Endodermal cell (in vitro differentiated cells): ENCODE measurements around the gene HNRNPK. TPM values are rescaled to one million over a fixed set of nuclear protein-coding genes. Genes with fewer than 3 reads are reported as not detected.

Experiments
- DNase-seq: peaks from one replicate; pipeline ENCODE4 v3.0.0-alpha.2; 2017
- H3K27ac ChIP-seq: 2 replicates; pipeline ENCODE4 v1.5.1; 2013; ENCODE audit warnings: mild to moderate bottlenecking, low read depth, low read length, moderate library complexity
- H3K27me3 ChIP-seq: 2 replicates; pipeline ENCODE4 v1.6.1; 2013; ENCODE audit warnings: mild to moderate bottlenecking, low read length, moderate library complexity; ENCODE audit not compliant: insufficient read depth, control insufficient read depth, poor library complexity, severe bottlenecking
- H3K36me3 ChIP-seq: 2 replicates; pipeline ENCODE4 v1.7.0; 2013; ENCODE audit warnings: mild to moderate bottlenecking, low read length, moderate library complexity; ENCODE audit not compliant: control insufficient read depth, insufficient read depth
- H3K4me1 ChIP-seq: one replicate; pipeline ENCODE4 v1.7.0; 2013; ENCODE audit warnings: low read length; ENCODE audit not compliant: control insufficient read depth, insufficient read depth
- H3K4me3 ChIP-seq: 2 replicates; pipeline ENCODE4 v1.5.1; 2013; ENCODE audit warnings: mild to moderate bottlenecking, low read length, moderate library complexity
- H3K9ac ChIP-seq: 2 replicates; pipeline ENCODE4 v1.6.1; 2013; ENCODE audit warnings: mild to moderate bottlenecking, low read length, moderate library complexity; ENCODE audit not compliant: poor library complexity, severe bottlenecking; ENCODE audit errors: extremely low read depth
- H3K9me3 ChIP-seq: 2 replicates; pipeline ENCODE4 v1.6.1; 2013; ENCODE audit warnings: mild to moderate bottlenecking, low read length, moderate library complexity; ENCODE audit not compliant: control insufficient read depth
- H3K27ac Mint-ChIP-seq: 2 replicates; pipeline ENCODE4 v1.8.0; 2020; ENCODE audit warnings: mixed read lengths
- H3K27me3 Mint-ChIP-seq: 2 replicates; pipeline ENCODE4 v1.8.0; 2021; ENCODE audit warnings: mild to moderate bottlenecking, mixed read lengths; ENCODE audit not compliant: insufficient read depth
- H3K36me3 Mint-ChIP-seq: 2 replicates; pipeline ENCODE4 v1.8.0; 2020; ENCODE audit warnings: low read depth, mixed read lengths
- H3K4me1 Mint-ChIP-seq: 2 replicates; pipeline ENCODE4 v1.8.0; 2020; ENCODE audit warnings: mixed read lengths
- H3K4me3 Mint-ChIP-seq: 2 replicates; pipeline ENCODE4 v1.8.0; 2020; ENCODE audit warnings: mild to moderate bottlenecking, moderate library complexity, mixed read lengths
- H3K9me3 Mint-ChIP-seq: 2 replicates; pipeline ENCODE4 v1.8.0; 2020; ENCODE audit warnings: mild to moderate bottlenecking, mixed read lengths
- WGBS, 2 experiments: methylation state at CpG; one replicate each; pipeline versions ENCODE4 v1.1.5 to v1.1.7; 2013; ENCODE audit warnings: missing lambda C conversion rate in 2 of 2, mixed read lengths in 1 of 2; ENCODE audit not compliant: insufficient coverage in 1 of 2, insufficient read length in 1 of 2; 5-methylcytosine and 5-hydroxymethylcytosine counted together
- total RNA-seq, 2 donors: library from RNA; stranded (reverse); fragmentation: NEBNext Ultra II Directional in 1 of 2; extraction: Animal tissue kit (Norgen Biotek cat#: 25700) in 1 of 2; gene quantifications; 2 replicates in 1 of 2; 3 replicates in 1 of 2; pipeline ENCODE4 v1.2.1, GENCODE V29; 2021
- TF ChIP-seq, protein P1 (sequence below): fragments of 200-600 bp; sonication (generic); conservative IDR thresholded peaks from 2 replicates; pipeline ENCODE4 v1.5.0; 2021; ENCODE audit warnings: antibody characterized with exemption, mild to moderate bottlenecking

The HNRNPK gene
- total RNA-seq, 2 donors from 2014 or later: 714 to 780 TPM

DNA sequence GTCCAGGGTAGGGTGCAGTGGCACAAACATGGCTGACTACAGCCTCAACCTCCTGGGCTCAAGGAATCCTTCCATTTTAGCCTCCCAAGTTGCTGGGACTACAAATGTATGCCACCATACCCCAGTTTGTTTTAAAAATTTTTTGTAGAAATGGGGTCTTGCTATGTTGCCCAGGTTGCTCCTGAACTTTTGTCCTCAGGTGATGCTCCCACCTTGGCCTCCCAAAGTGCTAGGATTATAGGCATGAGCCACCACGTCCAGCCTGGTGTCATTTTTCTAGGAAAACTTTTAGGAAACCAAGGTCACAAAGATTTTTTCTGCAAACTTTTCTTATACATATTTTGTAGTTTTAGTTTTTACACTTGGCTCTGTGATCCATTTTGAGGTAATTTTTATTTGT lies 11.3 kb upstream of the HNRNPK start:
- WGBS, 2 experiments: 83 to 92% methylated on average over 1 of the region's 1 CpG
- Mint-ChIP-seq H3K27ac (no peak overlapping the region), H3K4me1 (no peaks in the 10 kb centered on the region), H3K9me3 (no peaks in the 10 kb centered on the region), H3K36me3 (peaks cover 33% of the 10 kb centered on the region), H3K4me3 (no peak overlapping the region), H3K27me3 (no peaks in the 10 kb centered on the region)
- Histone ChIP-seq H3K9ac (no peak overlapping the region), H3K4me1 (no peaks in the 10 kb centered on the region), H3K4me3 (no peak overlapping the region), H3K9me3 (no peaks in the 10 kb centered on the region), H3K27me3 (no peaks in the 10 kb centered on the region), H3K27ac (no peak overlapping the region), H3K36me3 (peaks cover 18% of the 10 kb centered on the region)
- TF ChIP-seq, protein P1, sequence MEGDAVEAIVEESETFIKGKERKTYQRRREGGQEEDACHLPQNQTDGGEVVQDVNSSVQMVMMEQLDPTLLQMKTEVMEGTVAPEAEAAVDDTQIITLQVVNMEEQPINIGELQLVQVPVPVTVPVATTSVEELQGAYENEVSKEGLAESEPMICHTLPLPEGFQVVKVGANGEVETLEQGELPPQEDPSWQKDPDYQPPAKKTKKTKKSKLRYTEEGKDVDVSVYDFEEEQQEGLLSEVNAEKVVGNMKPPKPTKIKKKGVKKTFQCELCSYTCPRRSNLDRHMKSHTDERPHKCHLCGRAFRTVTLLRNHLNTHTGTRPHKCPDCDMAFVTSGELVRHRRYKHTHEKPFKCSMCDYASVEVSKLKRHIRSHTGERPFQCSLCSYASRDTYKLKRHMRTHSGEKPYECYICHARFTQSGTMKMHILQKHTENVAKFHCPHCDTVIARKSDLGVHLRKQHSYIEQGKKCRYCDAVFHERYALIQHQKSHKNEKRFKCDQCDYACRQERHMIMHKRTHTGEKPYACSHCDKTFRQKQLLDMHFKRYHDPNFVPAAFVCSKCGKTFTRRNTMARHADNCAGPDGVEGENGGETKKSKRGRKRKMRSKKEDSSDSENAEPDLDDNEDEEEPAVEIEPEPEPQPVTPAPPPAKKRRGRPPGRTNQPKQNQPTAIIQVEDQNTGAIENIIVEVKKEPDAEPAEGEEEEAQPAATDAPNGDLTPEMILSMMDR: no peak
- DNase-seq: no peak

DNA sequence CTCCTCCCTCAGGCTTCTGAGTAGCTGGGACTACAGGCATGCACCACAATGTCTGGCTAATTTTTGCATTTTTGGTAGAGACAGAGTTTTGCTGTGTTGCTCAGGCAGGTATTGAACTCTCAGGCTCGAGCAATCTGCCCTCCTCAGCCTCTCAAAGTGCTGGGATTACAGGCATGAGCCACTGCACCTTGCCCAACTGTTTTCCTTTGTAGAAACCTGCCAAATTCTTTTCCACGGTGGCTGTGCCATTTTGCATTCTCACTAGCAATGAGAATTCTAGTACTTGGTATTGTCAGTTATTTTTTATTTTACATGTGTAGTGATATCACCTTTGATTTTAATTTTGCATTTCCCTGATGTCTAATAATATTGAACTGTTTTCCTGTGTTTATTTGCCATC lies 8.4 kb upstream of the HNRNPK start:
- Histone ChIP-seq H3K27me3 (no peaks in the 10 kb centered on the region), H3K9ac (no peak overlapping the region), H3K4me1 (no peaks in the 10 kb centered on the region), H3K4me3 (no peak overlapping the region), H3K36me3 (peaks cover 18% of the 10 kb centered on the region), H3K9me3 (no peaks in the 10 kb centered on the region), H3K27ac (no peak overlapping the region)
- DNase-seq: no peak
- H3K27ac Mint-ChIP-seq: no peak overlapping the region
- peaks cover 27% of the 10 kb centered on the region for H3K36me3 Mint-ChIP-seq
- H3K4me1 Mint-ChIP-seq: peaks cover 1% of the 10 kb centered on the region
- WGBS, 2 experiments: 93% methylated on average over 1 to 2 of the region's 2 CpGs
- H3K4me3 Mint-ChIP-seq: no peak overlapping the region
- TF ChIP-seq, protein P1: no peak
- H3K9me3 Mint-ChIP-seq: no peaks in the 10 kb centered on the region
- no peaks in the 10 kb centered on the region for H3K27me3 Mint-ChIP-seq

DNA sequence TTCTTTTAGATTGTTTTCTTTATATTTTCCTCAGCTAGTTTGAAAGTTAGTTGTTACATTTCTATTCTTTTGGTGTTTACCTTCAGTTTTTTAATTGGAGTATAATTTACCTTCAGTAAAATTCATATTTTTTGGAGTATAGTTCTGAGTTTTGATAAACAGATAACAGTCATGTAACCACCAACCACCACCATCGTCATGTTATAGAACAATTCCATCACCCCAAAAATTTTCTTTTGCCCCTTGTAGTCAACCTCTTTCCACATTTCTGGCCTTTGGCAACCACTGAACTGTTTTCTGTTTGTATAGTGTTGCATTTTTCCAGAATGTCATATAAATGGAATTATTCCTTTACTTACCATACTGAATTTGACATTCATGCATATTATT lies 7.4 kb upstream of the HNRNPK start:
- WGBS, 2 experiments: 83% methylated on average over 1 of the region's 1 CpG; no CpG with 5 or more reads in 1 of the 2 experiments
- Mint-ChIP-seq H3K9me3 (no peaks in the 10 kb centered on the region), H3K4me3 (no peak overlapping the region), H3K36me3 (peaks cover 30% of the 10 kb centered on the region), H3K27me3 (no peaks in the 10 kb centered on the region), H3K27ac (no peak overlapping the region), H3K4me1 (peaks cover 10% of the 10 kb centered on the region)
- no peak for DNase-seq
- H3K27me3 ChIP-seq: no peaks in the 10 kb centered on the region
- H3K9ac ChIP-seq: no peak overlapping the region
- no peak overlapping the region for H3K4me3 ChIP-seq
- no peak overlapping the region for H3K27ac ChIP-seq
- H3K9me3 ChIP-seq: no peaks in the 10 kb centered on the region
- H3K4me1 ChIP-seq: no peaks in the 10 kb centered on the region
- H3K36me3 ChIP-seq: peaks cover 18% of the 10 kb centered on the region
- TF ChIP-seq, protein P1: no peak
